ENCODE data around the gene RANBP3L.
"Not testable (repeated sequence)": the region's sequence is repeated elsewhere in the genome, so short reads cannot be mapped to it uniquely, and the experiment has no call there.

Gene RANBP3L

GRCh38 chr5:36202521-36202961 is 99.2 kb downstream of the RANBP3L start:
- ATAC-seq = peak; percentile 52
- TF ChIP-seq CREB5 (CRISPR knock-in tag; IDR thresholded peaks at IDR 0.05; ENCODE audit: low read depth) (no peak), ZFP3 (CRISPR knock-in tag; IDR thresholded peaks at IDR 0.05) (no peak), CSRNP3 (CRISPR knock-in tag; IDR thresholded peaks at IDR 0.05) (no peak), ZNF70 (CRISPR knock-in tag; IDR thresholded peaks at IDR 0.05) (no peak), ZC3H10 (CRISPR knock-in tag; IDR thresholded peaks at IDR 0.05) (no peak), PATZ1 (CRISPR knock-in tag; IDR thresholded peaks at IDR 0.05; ENCODE audit: borderline replicate concordance) (no peak), CSDC2 (CRISPR knock-in tag; IDR thresholded peaks at IDR 0.05) (no peak), BACH2 (CRISPR knock-in tag; IDR thresholded peaks at IDR 0.05; ENCODE audit: borderline replicate concordance) (no peak), TCF4 (CRISPR knock-in tag; IDR thresholded peaks at IDR 0.05; ENCODE audit: borderline replicate concordance) (no peak), ZNF565 (CRISPR knock-in tag; conservative IDR thresholded peaks at IDR 0.05; ENCODE audit: low read depth) (no peak), ZNF8 (CRISPR knock-in tag; IDR thresholded peaks at IDR 0.05) (no peak), GLIS3 (CRISPR knock-in tag; IDR thresholded peaks at IDR 0.05) (no peak), RARB (CRISPR knock-in tag; IDR thresholded peaks at IDR 0.05) (no peak), POU6F1 (CRISPR knock-in tag; IDR thresholded peaks at IDR 0.05; ENCODE audit: borderline replicate concordance, low read depth) (no peak), SNAI2 (CRISPR knock-in tag; IDR thresholded peaks at IDR 0.05) (no peak), TOX (CRISPR knock-in tag; IDR thresholded peaks at IDR 0.05; ENCODE audit: borderline replicate concordance) (no peak), TSHZ2 (CRISPR knock-in tag; IDR thresholded peaks at IDR 0.05) (no peak), ESRRG (CRISPR knock-in tag; IDR thresholded peaks at IDR 0.05) (no peak), ARNTL (CRISPR knock-in tag; IDR thresholded peaks at IDR 0.05; ENCODE audit: borderline replicate concordance, low read depth) (no peak), ISL1 (CRISPR knock-in tag; IDR thresholded peaks at IDR 0.05) (no peak)

- TF ChIP-seq ISL1 (CRISPR knock-in tag; IDR thresholded peaks at IDR 0.05) (peak; percentile 58; the same call in 1 of the 2 replicates), ZNF8 (CRISPR knock-in tag; IDR thresholded peaks at IDR 0.05) (no peak), GLIS3 (CRISPR knock-in tag; IDR thresholded peaks at IDR 0.05) (no peak)
- no peak; the same call in 2 of the 3 replicates for ATAC-seq
Observed at GRCh38 chr5:36200513-36200912, 101.2 kb downstream of the RANBP3L start.

- no peak; the same call in 2 of the 3 replicates for ATAC-seq
- no peak for TF ChIP-seq ZC3H10 (CRISPR knock-in tag; IDR thresholded peaks at IDR 0.05)
- TF ChIP-seq SNAI2 (CRISPR knock-in tag; IDR thresholded peaks at IDR 0.05) = 0 out of 2 replicates have a peak, but pooled peaks have one; percentile 17
- no peak for TF ChIP-seq TOX (CRISPR knock-in tag; IDR thresholded peaks at IDR 0.05; ENCODE audit: borderline replicate concordance)
- TF ChIP-seq CREB5 (CRISPR knock-in tag; IDR thresholded peaks at IDR 0.05; ENCODE audit: low read depth) = peak; percentile 67; the same call in 1 of the 2 replicates
- no peak for TF ChIP-seq ZFP3 (CRISPR knock-in tag; IDR thresholded peaks at IDR 0.05)
- TF ChIP-seq ISL1 (CRISPR knock-in tag; IDR thresholded peaks at IDR 0.05) = peak; percentile 93
Observed at GRCh38 chr5:36199620-36200019, 102.1 kb downstream of the RANBP3L start.

GRCh38 chr5:36198783-36199182 is 102.9 kb downstream of the RANBP3L start:
- ATAC-seq = not testable (repeated sequence)
